NCI-H1436 (cell line): ENCODE results near the gene ACSF2.
A peak's percentile ranks its signal among the peaks of the same experiment; 100 is the strongest.

Experiments
- DNase-seq: peaks from one replicate; lab custom pipeline; 2025; lab: John Stamatoyannopoulos, UW

The ACSF2 gene

GRCh38 chr17:50501054-50501453 lies 75.0 kb downstream of the ACSF2 start:
- no peak for DNase-seq

GRCh38 chr17:50502301-50502990 lies 76.4 kb downstream of the ACSF2 start:
- DNase-seq, result no peak

GRCh38 chr17:50505591-50506130 lies 79.6 kb downstream of the ACSF2 start:
- no peak for DNase-seq

DNA sequence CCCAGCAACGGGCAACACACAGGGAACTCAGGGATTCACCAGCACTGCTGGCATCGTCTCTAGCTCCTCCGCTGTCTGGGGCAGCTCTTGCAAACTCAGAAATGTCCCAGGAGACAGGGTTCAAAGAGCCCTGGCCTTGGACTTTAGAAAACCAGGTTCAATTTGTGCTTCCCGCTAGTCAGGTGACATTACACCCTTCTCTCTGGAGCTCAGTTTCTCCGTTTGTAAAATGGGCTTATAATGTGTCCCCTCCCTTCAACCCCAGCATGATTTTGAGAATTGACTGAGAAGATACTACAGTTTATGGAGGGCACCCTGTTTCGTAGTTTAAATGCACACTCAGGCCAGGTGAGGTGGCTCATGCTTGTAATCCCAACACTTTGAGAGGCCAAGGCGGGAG lies 80.3 kb downstream of the ACSF2 start:
- DNase-seq, result no peak

DNA sequence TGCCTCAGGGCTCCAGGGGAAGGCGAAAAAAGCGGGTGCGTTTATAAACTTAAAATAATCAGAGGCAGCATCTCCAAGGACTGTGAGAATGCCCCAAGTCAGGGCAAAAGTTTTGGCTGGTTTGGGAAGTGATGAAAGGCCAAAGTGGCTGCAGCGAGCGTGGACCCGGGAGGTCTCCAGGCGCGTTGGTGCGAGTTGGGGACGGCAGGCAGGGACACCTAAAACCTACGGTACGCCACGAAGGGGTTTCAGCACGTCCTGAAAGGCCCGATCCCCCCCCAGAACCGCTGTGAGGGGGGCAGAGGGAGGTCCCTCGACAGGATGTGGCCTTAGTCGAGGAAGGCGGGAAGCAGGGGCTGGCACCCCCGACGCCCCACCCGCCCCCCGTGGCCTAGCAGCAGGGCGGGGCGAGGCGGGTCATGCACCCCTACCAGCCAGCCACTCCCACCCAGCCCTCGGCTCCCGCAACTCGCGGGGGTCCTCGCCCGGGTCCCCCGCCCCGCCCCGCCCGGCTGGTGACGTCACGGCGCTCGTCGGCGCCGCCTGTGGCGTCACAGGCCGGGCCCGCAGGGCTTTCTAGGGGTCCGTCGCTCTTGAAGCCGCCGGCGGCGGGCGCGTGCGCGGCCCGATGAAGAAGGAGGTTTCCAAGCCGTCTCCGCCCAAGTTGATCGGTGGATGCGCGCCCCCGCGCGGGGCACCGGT lies 82.0 kb downstream of the ACSF2 start, which contains the start of gene MYCBPAP:
TSS of gene MYCBPAP (plus strand) at position 569 of the 702 bp plus-strand sequence. CDS start 236 bp downstream, outside the sequence.
- DNase-seq, result no peak

DNA sequence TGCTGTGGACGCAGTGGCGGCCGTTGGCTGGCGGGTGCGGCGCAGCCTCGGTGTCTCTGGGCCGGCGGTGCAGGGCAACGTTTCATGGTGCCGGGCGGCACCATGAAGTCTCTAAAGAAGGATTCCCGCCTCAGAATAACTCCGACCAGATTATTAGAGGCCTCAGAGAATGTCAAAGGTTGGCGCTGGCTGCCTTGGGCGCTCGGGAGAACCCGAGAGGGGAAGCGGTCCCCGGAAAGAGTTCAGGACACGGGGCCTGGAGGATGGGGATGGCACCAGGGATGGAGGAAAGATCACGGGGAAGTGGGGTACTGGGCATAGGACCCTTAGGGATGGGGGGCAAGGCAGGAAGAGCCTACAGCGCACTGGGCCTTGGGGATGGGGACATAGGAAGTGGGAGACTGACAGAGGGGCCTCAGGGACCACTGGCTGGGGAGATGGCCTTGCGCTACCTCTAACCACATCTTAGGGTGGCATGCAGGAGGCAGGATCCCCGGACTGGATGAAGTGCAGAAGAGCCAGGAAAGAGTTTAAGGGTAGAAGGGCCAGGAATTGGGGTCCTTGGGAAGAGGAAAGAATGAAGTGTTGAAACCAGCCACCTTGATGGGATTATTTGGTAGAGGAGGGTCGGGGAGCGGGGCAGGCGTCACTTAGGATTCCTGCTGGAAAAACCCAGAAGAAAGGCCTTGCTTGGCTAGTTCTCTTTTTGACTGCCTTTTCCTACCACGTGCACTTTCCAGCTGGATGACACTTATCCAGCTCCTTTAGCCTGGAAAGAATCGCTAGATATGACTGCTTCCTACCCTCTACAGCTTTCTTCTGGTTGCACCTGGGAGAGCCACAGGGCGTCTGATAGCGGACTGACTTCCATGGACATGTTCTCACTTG lies 82.8 kb downstream of the ACSF2 start:
- no peak for DNase-seq

DNA sequence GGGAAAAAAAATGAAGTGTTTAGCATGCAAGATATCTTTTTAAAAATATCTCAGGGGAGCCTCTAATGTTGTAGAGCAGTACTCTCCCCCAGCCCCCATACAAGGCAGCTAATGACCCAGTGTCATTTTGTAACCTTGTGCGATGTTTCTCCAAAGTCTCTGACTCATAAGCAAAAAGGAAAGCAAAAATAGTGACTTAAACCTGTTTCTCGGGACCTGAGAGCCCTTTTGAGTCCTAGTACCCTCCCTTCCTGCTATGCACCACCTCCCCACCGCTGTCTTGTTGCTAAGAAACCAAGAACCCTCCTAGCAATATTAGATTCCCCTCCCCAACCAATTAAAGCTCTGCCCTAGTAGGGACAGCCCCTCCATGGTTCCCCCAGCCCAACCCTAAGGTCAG lies 85.0 kb downstream of the ACSF2 start:
- DNase-seq, result peak; percentile 15

- no peak for DNase-seq
Measured at GRCh38 chr17:50513495-50513894, 87.5 kb downstream of the ACSF2 start.

DNA sequence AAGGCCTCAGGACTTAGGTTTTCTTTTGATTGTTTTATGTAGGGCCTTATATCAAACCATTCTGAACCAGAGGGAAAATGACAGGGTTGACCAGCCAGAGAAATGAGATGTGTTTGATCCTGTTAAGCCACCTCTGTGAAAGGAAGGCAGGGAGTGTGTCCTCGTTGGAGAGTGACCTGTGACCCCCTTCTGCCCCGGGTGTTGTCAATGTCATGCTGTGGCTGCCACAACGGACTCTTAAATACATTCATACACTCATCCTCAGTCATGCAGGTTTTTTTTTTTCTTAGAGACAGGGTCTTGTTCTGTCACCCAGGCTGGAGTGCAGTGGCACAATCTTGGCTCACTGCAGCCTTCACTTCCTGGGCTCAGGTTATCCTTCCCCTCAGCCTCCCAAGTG lies 88.4 kb downstream of the ACSF2 start:
- DNase-seq, result no peak

GRCh38 chr17:50514936-50515702 lies 89.1 kb downstream of the ACSF2 start:
- DNase-seq, result no peak

DNA sequence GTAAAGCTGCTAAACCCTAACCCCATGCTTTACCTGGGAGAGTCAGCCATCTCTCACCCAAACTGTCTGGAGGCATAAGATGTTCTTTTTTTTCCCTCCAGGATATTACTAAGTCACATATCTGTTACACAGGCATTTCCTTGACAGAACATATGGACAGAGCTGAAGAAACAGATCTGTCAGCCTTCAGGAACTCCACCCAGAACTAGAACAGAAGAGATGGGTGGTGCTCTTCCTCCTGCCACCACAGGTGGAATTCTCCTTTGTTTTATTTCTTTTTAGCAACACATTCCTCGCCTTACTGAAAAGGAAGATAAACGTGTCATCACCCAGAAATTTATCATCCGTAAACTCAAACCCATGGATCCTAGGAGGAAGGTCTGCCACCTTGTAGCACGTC lies 91.0 kb downstream of the ACSF2 start:
- no peak for DNase-seq

DNA sequence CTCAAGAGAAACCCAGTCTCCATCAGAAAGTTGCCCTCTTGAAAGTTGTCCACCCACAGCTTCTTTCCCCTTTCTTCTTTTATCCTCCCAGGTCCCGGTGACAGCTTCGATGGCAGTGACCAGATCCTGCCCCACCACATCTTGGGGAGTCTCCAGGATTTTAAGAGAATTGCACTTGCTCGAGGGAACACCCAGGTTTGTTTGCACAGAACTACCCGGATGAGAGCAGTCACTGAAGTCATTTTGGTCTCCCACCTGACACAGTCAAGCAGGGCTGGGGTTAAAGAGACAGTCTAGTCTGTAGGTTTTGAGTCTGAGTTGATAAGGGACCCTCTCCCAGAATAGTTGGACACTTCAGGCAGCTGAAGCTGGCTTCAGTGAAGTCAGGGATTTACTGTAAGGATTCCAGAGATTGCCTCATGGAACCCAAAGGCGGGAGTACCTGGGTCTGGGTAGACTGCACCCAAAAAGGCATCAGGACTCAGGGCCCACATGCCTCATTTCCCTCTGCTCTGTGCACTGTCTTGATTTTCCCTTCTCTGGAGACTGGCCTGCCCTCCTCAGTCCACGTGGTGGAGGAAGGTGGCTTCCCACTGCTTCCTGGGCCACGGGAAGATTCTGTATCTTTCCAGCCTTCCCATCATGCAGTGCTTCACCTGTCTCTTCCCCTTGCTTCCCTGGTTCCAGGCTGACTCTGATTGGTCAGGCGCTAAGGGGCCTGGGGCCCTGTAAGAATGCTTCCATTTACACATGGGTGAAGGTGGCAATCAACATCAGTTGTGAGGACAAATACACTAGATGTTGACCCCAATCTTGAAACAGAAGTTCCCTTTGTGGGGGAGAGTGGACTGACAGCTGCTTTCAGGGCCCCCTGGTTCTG lies 91.7 kb downstream of the ACSF2 start:
- DNase-seq, result no peak

- no peak for DNase-seq
Measured at GRCh38 chr17:50518384-50519023, 92.5 kb downstream of the ACSF2 start.

- no peak for DNase-seq
Measured at GRCh38 chr17:50519141-50519834, 93.3 kb downstream of the ACSF2 start.

- no peak for DNase-seq
Measured at GRCh38 chr17:50520483-50520882, 94.5 kb downstream of the ACSF2 start.

- DNase-seq, result no peak
Measured at GRCh38 chr17:50521514-50521913, 95.5 kb downstream of the ACSF2 start.

DNA sequence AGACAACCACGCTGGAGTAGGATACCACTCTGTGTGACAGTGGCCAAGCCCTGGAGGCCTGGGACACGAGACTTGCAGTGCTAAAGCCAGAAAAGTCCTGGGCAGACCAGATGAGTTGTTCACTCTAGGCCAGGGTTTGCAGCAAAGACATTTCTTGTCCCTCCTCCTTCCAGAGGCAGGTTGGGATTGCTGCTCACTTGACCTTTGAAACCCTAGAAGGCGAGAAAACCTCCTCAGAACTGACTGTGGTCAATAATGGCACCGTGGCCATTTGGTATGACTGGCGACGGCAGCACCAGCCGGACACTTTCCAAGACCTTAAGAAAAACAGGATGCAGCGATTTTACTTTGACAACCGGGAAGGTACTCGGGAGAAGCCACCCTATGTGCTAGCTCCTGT lies 96.7 kb downstream of the ACSF2 start:
- no peak for DNase-seq

DNA sequence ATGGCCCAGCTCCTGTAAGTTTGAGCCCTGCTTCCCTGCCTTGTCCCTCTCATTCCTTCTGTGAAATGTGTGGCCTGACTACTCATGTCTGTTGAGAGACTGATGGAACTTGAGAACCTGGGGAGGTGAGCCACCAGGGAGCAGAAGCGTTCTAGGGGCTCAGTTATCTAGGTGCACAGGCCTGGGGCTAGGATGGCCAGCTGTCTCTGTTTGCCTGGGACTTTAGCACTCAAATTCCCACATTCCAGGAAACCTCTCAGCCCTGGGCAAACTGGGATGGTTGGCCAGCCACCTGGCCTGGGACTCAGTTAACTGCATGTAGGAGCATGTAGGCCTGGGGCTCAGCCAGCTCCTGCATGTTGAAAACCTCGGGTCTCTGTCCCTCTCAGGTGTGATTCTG lies 97.2 kb downstream of the ACSF2 start:
- no peak for DNase-seq
